Fibroblast of the conjunctiva (primary cell): ENCODE measurements around the gene SLC39A8.
"Not testable (repeated sequence)": the region's sequence is repeated elsewhere in the genome, so short reads cannot be mapped to it uniquely, and the experiment has no call there.

Source experiments
- DNase-seq: peaks from one replicate; pipeline ENCODE4 v3.0.0-alpha.2; 2010; ENCODE audit warnings: low read depth

The SLC39A8 gene

GRCh38 chr4:102344954-102345794 is at the start of gene SLC39A8:
Gene SLC39A8 (minus strand): TSS chr4:102345482. CDS start chr4:102344662, 820 bp downstream.
- DNase-seq: peak; percentile 43

GRCh38 chr4:102392033-102392744 is 46.9 kb upstream of the SLC39A8 start:
- DNase-seq: no peak

GRCh38 chr4:102390438-102390837 is 45.2 kb upstream of the SLC39A8 start:
- DNase-seq: no peak

GRCh38 chr4:102388611-102389010 is 43.3 kb upstream of the SLC39A8 start:
- no peak for DNase-seq

GRCh38 chr4:102387552-102388150 is 42.4 kb upstream of the SLC39A8 start:
- no peak for DNase-seq

GRCh38 chr4:102386966-102387365 is 41.7 kb upstream of the SLC39A8 start:
- no peak for DNase-seq

GRCh38 chr4:102380253-102380652 is 35.0 kb upstream of the SLC39A8 start:
- DNase-seq: not testable (repeated sequence)

- no peak for DNase-seq
These were observed 17.7 kb upstream of the SLC39A8 start for GRCh38 chr4:102362922-102363432.

- no peak for DNase-seq
These were observed 12.8 kb upstream of the SLC39A8 start for GRCh38 chr4:102358128-102358527.

- not testable (repeated sequence) for DNase-seq
These were observed 12.4 kb upstream of the SLC39A8 start for GRCh38 chr4:102357637-102358036.

GRCh38 chr4:102356562-102357202 is 11.4 kb upstream of the SLC39A8 start:
- DNase-seq: no peak

- no peak for DNase-seq
These were observed 10.5 kb upstream of the SLC39A8 start for GRCh38 chr4:102355748-102356147.

- no peak for DNase-seq
These were observed 9.6 kb upstream of the SLC39A8 start for GRCh38 chr4:102354671-102355454.

- no peak for DNase-seq
These were observed 7.5 kb upstream of the SLC39A8 start for GRCh38 chr4:102352781-102353180.

- no peak for DNase-seq
These were observed 5.4 kb upstream of the SLC39A8 start for GRCh38 chr4:102350634-102351033.

GRCh38 chr4:102348701-102349100 is 3.4 kb upstream of the SLC39A8 start:
- no peak for DNase-seq

GRCh38 chr4:102345795-102346100 is 466 bp upstream of the SLC39A8 start:
- no peak for DNase-seq

- no peak for DNase-seq
These were observed 745 bp downstream of the SLC39A8 start for GRCh38 chr4:102344520-102344953.

GRCh38 chr4:102343964-102344519 is 1.2 kb downstream of the SLC39A8 start:
- no peak for DNase-seq

GRCh38 chr4:102342404-102343074 is 2.7 kb downstream of the SLC39A8 start:
- no peak for DNase-seq

- no peak for DNase-seq
These were observed 4.1 kb downstream of the SLC39A8 start for GRCh38 chr4:102341201-102341600.
